Esophagus squamous epithelium (tissue), 4 donors: ENCODE data around the gene ELOVL7.

Experiments
- POLR2A ChIP-seq, 4 donors: fragments of 450-650 bp; IDR thresholded peaks; one replicate each; pipeline ENCODE4 v1.6.1; 2017; ENCODE audit warnings: antibody characterized with exemption in 4 of 4, mild to moderate bottlenecking in 4 of 4, moderate library complexity in 3 of 4
- TF ChIP-seq, protein P1 (sequence below), 6 experiments: fragments of 450-650 bp in 4 of 6; fragments of 200-600 bp in 2 of 6; sonication (generic) in 2 of 6; IDR thresholded peaks; one replicate each; pipeline ENCODE4 v1.5.1; 2016 to 2019; ENCODE audit warnings: antibody characterized with exemption in 6 of 6, mild to moderate bottlenecking in 4 of 6, moderate library complexity in 4 of 6

DNA sequence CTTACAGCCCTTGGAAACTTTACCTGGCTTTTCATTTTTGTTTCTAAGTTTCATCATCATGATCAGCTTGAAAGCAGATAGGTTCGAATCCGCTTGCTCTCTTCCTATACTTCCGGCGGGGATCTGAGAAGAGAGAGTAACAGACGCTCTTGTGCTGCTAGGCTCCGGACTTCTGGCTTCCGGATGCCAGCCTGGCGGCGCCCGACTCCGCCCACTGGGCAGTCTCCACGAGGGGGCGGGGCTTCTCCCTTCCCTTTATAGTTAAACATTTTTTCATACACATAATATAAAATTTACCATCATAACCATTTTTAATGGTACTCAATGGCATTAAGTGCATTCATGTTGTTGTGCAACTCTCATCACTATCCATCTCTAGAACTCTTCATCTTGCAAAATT, 49.5 kb upstream of the ELOVL7 start:
- TF ChIP-seq, protein P1, sequence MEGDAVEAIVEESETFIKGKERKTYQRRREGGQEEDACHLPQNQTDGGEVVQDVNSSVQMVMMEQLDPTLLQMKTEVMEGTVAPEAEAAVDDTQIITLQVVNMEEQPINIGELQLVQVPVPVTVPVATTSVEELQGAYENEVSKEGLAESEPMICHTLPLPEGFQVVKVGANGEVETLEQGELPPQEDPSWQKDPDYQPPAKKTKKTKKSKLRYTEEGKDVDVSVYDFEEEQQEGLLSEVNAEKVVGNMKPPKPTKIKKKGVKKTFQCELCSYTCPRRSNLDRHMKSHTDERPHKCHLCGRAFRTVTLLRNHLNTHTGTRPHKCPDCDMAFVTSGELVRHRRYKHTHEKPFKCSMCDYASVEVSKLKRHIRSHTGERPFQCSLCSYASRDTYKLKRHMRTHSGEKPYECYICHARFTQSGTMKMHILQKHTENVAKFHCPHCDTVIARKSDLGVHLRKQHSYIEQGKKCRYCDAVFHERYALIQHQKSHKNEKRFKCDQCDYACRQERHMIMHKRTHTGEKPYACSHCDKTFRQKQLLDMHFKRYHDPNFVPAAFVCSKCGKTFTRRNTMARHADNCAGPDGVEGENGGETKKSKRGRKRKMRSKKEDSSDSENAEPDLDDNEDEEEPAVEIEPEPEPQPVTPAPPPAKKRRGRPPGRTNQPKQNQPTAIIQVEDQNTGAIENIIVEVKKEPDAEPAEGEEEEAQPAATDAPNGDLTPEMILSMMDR (IDR thresholded peaks at IDR 0.05) = no peak
- TF ChIP-seq POLR2A (IDR thresholded peaks at IDR 0.05) = no peak
